Hematopoietic multipotent progenitor cell treated with erythropoietin and hydrocortisone succinate and interleukin-3 and kit ligand, for 6 days (in vitro differentiated cells): Measurements from ENCODE around the gene WDR93.

Experiments
- DNase-seq: peaks from one replicate; pipeline ENCODE4 v3.0.0-alpha.2; 2015

WDR93 gene

GRCh38 chr15:89750560-89751542 lies 60.2 kb downstream of the WDR93 start, which contains the start of gene MESP1:
Gene MESP1 (minus strand): TSS chr15:89751249. CDS start chr15:89751231, 18 bp downstream.
- DNase-seq, result peak; percentile 95

- DNase-seq, result no peak
Observed at GRCh38 chr15:89751748-89752147, 61.1 kb downstream of the WDR93 start.

DNA sequence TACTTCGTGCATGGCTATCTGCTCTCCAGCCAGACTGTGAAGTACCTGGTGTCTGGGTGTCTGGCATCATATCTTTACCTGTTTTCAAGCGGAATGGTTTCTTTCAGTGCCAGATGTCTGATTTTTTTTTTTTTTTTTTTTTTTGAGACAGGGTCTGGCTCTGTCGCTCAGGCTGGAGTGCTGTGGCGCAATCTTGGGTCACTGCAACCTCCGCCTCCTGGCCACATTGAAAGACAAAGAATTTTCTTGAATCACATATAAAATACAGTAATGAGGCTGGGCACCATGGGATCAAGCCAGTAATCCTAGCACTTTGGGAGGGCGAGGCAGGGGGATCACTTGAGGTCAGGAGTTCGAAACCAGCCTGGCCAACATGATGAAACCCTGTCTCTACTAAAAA lies 63.2 kb downstream of the WDR93 start:
- no peak for DNase-seq

DNA sequence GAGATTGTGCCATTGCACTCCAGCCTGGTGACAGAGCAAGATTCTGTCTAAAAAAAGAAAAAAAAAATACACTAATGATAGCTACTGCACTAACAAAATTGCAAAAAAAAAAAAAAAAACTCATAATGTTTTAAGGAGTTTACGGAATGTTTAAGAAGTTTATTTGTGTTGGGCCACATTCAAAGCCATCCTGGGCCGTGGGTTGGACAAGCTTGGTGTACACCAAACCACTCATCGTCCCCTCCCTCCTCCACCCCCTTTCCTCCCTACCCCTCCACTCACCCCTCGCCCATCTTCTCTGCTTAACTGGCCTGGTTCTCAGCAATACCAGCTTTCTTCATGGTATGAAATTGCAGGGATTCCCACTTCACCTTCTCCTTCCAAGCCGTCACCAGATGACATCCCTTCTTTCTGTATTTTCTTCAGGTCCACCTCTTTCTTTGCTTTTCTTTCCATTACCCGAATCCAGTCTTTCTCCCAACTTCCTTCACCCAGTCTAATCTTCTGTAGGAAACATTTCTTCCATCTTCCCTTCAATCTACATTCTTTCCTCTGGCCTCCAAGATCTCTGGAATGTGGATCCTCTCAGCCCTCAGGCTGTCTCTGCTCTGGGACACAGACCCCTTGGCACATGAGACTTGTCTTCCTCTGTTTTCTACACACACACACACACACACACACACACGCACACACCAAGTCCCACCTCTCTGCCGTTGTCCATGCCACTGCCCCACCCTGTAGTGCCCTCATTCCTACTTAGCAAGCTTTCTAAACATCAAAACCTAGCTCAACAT lies 63.9 kb downstream of the WDR93 start:
- DNase-seq, result no peak

DNA sequence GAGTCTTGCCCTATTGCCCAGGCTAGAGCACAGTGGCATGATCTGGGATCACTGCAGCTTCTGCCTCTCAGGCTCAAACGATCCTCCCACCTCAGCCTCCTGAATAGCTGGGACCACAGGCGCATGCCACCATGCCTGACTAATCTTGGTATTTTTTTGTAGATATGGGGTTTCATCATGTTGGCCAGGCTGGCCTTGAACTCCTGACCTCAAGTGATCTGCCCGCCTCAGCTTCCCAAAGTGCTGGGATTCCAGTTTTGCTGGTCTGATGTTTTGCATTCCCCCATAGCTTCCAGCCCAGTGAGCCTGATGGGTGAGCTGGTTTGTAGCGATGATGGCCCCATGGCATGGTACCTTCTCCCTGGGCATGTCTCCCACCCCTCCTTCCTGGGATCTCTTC lies 65.1 kb downstream of the WDR93 start:
- no peak for DNase-seq

DNA sequence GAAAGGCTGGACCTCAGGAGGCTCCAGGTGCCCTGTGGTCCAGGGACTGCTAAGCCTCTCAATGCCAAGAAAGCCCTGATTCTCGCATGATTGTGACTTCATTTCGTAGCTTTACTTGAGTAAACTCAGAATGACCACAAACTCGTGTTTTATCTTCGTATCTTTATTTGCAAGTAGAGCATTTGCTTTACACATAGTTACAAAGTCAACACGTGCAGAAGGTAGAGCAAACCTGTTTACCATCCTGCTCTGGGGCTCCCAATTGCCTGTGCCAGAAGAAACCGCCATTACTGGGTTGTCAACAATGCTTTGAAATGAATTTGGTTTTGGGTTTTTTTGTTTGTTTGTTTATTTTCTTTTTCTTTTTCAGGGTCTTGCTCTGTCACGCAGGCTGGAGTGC lies 66.3 kb downstream of the WDR93 start:
- DNase-seq, result no peak

DNA sequence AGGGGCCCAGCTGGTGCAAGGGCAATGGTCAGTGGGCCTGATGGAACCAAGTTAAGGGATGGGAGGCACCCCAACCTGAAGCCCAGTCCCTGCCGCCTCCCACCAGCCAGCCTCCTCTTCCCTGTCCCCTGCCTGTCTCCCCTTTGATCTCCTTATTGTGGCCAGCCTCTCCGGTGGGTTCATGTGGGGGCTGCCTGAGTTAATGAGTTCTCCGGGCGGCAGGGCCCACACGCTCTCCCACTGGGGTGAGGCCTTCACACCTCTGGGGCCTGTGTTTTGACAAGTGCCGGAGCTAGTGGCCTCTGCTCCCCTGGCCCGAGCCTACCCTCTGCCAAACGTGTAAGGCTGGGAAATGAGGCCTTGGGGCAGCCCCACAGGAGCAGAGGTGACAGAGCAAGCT lies 67.7 kb downstream of the WDR93 start:
- DNase-seq, result no peak

GRCh38 chr15:89758981-89759380 lies 68.4 kb downstream of the WDR93 start:
- no peak for DNase-seq

DNA sequence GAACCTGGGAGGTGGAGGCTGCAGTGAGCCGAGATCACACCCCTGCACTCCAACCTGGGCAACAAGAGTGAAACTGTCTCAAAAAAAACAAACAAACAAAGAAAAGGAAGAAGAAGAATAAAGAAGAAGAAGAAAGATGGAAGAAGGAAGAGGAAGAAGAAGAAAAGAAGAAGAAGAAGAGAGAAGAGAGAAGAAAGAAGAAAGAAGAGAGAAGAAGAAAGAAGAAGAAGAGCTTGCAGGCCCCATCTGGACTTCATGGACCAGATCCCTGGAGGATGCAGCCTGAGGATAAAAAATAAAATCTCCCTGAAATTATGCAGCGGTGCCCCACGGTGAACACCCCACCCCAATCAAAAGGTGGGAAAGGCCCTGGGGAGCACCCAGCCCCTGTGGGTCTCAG lies 69.2 kb downstream of the WDR93 start:
- DNase-seq, result no peak

- DNase-seq, result peak; percentile 80
Observed at GRCh38 chr15:89760303-89761008, 69.8 kb downstream of the WDR93 start.

DNA sequence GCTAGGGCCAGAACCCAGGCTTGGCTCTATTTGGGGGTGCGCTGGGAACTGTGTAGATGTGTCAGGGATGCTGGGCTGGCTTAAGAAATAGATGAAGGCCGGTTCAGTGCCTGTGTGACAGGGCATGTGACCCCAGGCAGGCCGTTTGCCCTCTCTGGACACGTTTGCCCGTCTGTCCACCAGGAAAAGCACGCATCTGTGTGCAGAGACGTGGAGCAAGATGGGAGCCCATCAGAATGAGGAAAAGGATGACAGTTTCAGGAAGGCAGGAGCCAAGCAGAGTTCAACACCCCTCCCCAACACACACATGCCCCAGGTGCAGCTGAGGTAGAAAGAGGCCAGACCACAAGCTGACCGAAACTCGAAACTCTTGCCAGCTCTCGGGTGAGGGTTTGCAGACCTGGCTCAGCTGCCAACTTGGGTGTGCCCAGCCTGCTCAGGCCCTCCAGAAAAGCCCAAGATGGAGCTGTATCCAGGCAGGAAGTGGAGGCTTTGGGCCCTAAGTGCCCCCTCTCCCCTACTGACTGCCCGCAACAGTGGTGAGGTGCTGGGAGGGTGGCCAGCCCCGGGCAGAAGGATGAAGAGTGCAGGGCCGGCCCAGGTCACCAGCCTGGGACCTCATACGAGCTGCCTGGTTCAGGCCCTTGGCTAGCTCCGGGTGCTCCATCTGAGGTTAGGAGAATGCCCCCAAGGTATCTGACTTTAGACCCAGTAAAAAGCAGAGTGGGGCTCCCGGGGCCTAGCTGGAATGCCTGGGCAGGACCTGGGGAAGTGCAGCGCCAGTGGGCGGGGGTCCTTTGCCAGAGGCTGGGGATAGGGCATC lies 70.6 kb downstream of the WDR93 start:
- DNase-seq, result no peak

GRCh38 chr15:89761929-89762328 lies 71.3 kb downstream of the WDR93 start:
- no peak for DNase-seq

- DNase-seq, result no peak
Observed at GRCh38 chr15:89765694-89766093, 75.1 kb downstream of the WDR93 start.

DNA sequence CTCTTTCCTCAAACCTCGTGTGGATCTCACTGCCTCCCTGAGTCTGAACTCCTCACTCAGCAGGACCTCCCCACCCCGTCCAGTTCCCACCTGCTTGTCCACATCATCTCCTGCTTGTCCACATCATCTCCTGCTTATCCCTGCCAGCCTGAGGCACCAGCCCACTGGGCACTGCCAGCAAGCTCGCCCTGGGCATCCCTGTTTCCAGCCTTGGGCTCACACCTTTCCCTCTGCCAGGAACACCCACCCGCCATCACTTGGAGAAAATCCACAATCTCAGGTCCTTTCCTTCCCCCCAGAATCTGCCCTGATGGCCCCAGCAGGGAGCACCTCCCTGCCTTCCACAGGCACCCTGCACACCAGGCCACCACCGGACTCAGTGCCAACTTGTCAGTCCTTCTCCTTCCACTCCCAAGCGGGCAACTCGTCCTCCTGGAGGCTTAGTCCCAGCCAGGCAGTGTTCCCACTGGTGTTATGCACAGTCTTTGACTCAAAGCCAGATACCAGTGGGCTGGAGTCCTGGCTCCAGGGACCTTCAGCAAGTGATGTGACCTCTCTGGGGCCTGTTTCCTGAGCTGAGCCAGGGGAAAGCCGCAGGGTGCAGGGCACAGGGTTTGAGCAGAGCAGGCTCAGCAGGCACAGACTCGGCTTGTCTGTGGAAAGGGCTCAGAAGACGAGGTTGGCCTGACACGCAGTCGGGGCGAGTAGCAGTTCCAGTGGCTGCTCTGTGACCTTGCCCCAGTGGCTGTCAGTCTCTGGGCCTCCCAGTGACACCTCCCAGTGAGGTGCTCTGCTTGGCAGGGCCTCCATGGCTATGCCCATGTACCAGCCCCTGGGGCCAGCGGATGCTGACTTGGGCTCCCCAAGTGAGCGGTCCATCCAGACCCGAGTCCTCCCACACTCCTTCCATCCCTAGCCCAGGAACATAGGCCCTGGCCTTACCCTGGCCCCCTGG lies 76.0 kb downstream of the WDR93 start:
- no peak for DNase-seq

DNA sequence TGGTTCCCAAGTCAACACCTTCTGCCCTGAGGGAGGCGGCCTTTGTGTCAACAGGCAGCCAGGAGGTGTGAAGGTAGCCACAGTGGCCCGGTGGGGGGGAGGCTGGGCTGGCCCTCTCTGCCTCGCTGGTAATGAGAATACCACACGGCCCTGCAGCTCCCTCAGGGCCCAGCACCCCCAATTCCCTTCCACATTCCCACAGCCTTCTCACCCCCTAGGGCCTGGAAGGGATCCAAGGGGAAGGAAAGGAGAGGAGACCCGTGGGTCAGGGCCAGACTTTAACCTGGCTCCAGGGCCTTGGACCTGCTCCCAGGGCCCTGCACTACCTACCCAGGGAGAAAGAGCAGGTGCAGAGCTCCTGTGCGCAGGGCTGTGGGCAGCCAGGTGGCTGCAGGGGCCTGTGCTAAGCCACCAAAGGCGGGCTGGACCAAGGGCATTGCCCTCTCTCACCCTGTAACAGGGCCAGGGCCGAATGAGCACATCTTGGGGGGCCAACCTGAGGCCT lies 76.9 kb downstream of the WDR93 start:
- no peak for DNase-seq

- no peak for DNase-seq
Observed at GRCh38 chr15:89768071-89768500, 77.5 kb downstream of the WDR93 start.

DNA sequence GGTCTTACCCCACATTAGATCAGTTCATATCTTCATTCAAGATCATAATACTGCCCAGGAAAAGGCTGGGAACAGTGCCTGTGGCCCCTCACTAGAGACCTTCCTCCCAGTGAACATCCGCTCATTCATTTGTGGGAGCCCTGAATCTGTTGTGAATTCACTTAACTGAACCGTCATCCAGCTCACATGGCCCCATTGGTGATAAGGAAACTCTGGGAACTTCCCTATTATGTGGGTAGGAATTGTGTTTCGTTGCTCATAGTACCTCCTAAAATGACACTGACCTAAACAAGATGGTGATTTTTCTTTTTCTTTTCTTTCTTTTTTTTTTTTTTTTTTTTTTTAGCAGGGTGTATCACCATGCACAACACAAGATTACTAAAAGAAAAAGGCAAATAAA lies 78.8 kb downstream of the WDR93 start:
- DNase-seq, result no peak

DNA sequence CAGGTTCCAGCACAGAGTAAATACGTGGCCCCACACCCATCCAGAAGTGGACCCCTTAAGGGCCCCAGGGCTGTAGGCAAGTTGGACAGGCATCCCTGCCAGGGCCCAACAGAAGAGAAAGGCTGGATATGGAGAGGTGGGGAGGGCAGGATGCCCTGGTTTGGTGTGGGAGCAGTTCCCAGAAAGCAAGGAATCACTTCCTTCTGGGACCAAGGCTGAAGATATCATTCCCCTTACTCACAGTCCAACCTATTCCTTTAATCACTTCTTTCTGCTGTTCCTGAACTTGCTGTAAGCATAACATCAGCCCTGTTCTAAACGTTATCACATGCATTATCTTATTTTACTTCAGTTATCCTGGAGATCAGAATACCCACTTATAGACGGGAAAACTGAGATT lies 79.4 kb downstream of the WDR93 start:
- DNase-seq, result no peak

DNA sequence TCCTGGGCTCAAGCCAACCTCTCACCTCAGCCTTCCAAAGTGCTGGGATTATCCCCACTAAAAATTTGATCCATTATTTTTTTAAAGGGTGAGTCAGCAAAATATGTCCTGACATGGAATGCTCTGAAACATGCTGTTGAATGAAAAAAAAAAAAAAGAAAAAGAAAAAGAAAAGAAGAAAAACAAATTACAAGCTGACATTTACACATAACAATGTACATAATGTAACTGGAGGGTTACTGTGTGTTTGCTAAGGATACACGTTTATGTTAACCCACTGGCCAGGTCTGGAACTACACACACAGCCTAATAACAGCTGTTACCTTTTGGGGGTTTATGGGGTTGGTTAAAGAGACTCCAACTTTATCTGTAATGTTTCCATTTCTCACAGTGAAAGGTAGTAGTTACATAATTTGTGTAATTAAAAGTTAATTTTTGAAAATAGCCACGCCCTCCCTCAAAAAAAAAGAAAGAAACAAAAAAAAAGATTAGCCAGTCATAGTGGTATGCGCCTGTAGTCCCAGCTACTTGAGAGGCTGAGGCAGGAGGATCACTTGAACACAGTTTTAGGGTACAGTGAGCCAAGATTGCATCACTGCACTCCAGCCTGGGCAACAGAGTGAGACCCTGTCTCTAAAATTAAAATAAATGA lies 82.4 kb downstream of the WDR93 start:
- DNase-seq, result peak; percentile 59

GRCh38 chr15:89774492-89774891 lies 83.9 kb downstream of the WDR93 start:
- DNase-seq, result no peak
